K562 (cell line): Measurements from ENCODE around the gene ASB15.

Experiments
- CHD1 ChIP-seq: fragments of 200-600 bp; sonication (generic); IDR thresholded peaks from one replicate; pipeline ENCODE4 v1.6.1; 2012; ENCODE audit warnings: mild to moderate bottlenecking, moderate library complexity, low read length, inconsistent platforms
- ETV6 ChIP-seq, 3 experiments: fragments of 150-350 bp in 1 of 3; sonication (generic) in 1 of 3; formaldehyde crosslinking in 1 of 3; IDR thresholded peaks; 2 replicates each; pipeline versions ENCODE4 v1.6.1 to v1.8.0; 2014 to 2022; ENCODE audit warnings: borderline replicate concordance in 2 of 3, low read depth in 2 of 3, antibody characterized with exemption in 1 of 3, low read length in 1 of 3, mild to moderate bottlenecking in 1 of 3, missing genetic modification reagents in 1 of 3

GRCh38 chr7:123628829-123629228, 27.2 kb downstream of the ASB15 start:
- TF ChIP-seq CHD1 (no peak), ETV6 (IDR thresholded peaks at IDR 0.05; ENCODE audit: borderline replicate concordance in 1 of 2, low read depth in 2 of 2, low read length in 1 of 2) (no peak), ETV6 (CRISPR knock-in tag; IDR thresholded peaks at IDR 0.05; ENCODE audit: borderline replicate concordance) (no peak)
